DOHH2 (cell line): Measurements from ENCODE around the gene KDM1B.

Source experiments
- H3F3A ChIP-seq: fragments of 200-600 bp; sonication (generic), shearing (Covaris generic); 2 replicates; pipeline ENCODE4 v1.6.0; 2016; ENCODE audit warnings: antibody characterized with exemption, mild to moderate bottlenecking; ENCODE audit not compliant: control insufficient read depth, insufficient read depth
- H3K27ac ChIP-seq: fragments of 200-600 bp; sonication (generic); 2 replicates; pipeline ENCODE4 v1.5.1; 2014; ENCODE audit warnings: low read depth, mild to moderate bottlenecking, low read length, moderate library complexity
- H3K27me3 ChIP-seq: fragments of 200-600 bp; sonication (generic); 2 replicates; pipeline ENCODE4 v1.6.1; 2014; ENCODE audit warnings: mild to moderate bottlenecking, low read length, mixed read lengths; ENCODE audit not compliant: control insufficient read depth
- H3K36me3 ChIP-seq: fragments of 200-600 bp; sonication (generic); 2 replicates; pipeline ENCODE4 v1.6.1; 2014; ENCODE audit warnings: mild to moderate bottlenecking, low read length, moderate library complexity, mixed read lengths; ENCODE audit not compliant: control insufficient read depth
- H3K4me1 ChIP-seq: fragments of 200-600 bp; sonication (generic); 2 replicates; pipeline ENCODE4 v1.6.1; 2014; ENCODE audit warnings: mild to moderate bottlenecking, low read length, mixed read lengths; ENCODE audit not compliant: control insufficient read depth
- H3K4me2 ChIP-seq: fragments of 200-600 bp; sonication (generic); 2 replicates; pipeline ENCODE4 v1.6.0; 2014; ENCODE audit warnings: mild to moderate bottlenecking, low read length, moderate library complexity
- H3K4me3 ChIP-seq: fragments of 200-600 bp; sonication (generic); 2 replicates; pipeline ENCODE4 v1.5.1; 2014; ENCODE audit warnings: mild to moderate bottlenecking, low read length, mixed read lengths
- H3K79me2 ChIP-seq: fragments of 200-600 bp; sonication (generic); 2 replicates; pipeline ENCODE4 v1.6.1; 2014; ENCODE audit warnings: mild to moderate bottlenecking, low read length, mixed read lengths; ENCODE audit not compliant: control insufficient read depth
- H3K9me2 ChIP-seq: fragments of 200-600 bp; sonication (generic); replicated peaks from 2 replicates; pipeline ENCODE4 v1.6.1; 2014; ENCODE audit warnings: mild to moderate bottlenecking, low read length, mixed read lengths; ENCODE audit not compliant: control insufficient read depth
- H3K9me3 ChIP-seq: fragments of 200-600 bp; sonication (generic); 2 replicates; pipeline ENCODE4 v1.6.1; 2014; ENCODE audit warnings: antibody characterized with exemption, low read length, mixed read lengths; ENCODE audit not compliant: control insufficient read depth, insufficient read depth
- H4K20me1 ChIP-seq: fragments of 200-600 bp; sonication (generic); 2 replicates; pipeline ENCODE4 v1.6.0; 2014; ENCODE audit warnings: low read depth, mild to moderate bottlenecking, antibody characterized with exemption, low read length, moderate library complexity; ENCODE audit not compliant: control insufficient read depth, insufficient read depth
- CTCF ChIP-seq: fragments of 200-600 bp; sonication (generic); IDR thresholded peaks from one replicate; pipeline ENCODE4 v1.5.1; 2014; ENCODE audit warnings: antibody characterized with exemption, mild to moderate bottlenecking, low read depth, low read length; ENCODE audit not compliant: poor library complexity, severe bottlenecking
- EZH2phosphoT487 ChIP-seq: fragments of 200-600 bp; sonication (generic); IDR thresholded peaks from 2 replicates; pipeline ENCODE4 v1.6.1; 2017; ENCODE audit warnings: borderline replicate concordance, mild to moderate bottlenecking, antibody characterized with exemption, low read length, moderate library complexity, mixed read lengths

Gene KDM1B

GRCh38 chr6:18261877-18262276 is 106.7 kb downstream of the KDM1B start:
- TF ChIP-seq EZH2phosphoT487 (no peak), CTCF (no peak)
- Histone ChIP-seq H3K79me2 (peaks cover 87% of the 10 kb centered on the region), H3K27ac (peak overlapping the region; percentile 91; the same call in 1 of the 2 replicates), H3F3A (peaks cover 14% of the 10 kb centered on the region; the same call in 1 of the 2 replicates), H3K4me3 (peak overlapping the region; percentile 74), H4K20me1 (peaks cover 46% of the 10 kb centered on the region), H3K36me3 (peaks cover 74% of the 10 kb centered on the region), H3K4me2 (peak overlapping the region; percentile 79), H3K9me3 (peaks cover 16% of the 10 kb centered on the region), H3K9me2 (no peaks in the 10 kb centered on the region), H3K4me1 (peaks cover 47% of the 10 kb centered on the region), H3K27me3 (no peaks in the 10 kb centered on the region)

GRCh38 chr6:18262702-18263417 is 107.6 kb downstream of the KDM1B start:
- Histone ChIP-seq H3K27ac (peak overlapping the region; percentile 91), H3K9me3 (peaks cover 20% of the 10 kb centered on the region), H3F3A (peaks cover 12% of the 10 kb centered on the region; the same call in 1 of the 2 replicates), H3K27me3 (no peaks in the 10 kb centered on the region), H3K9me2 (no peaks in the 10 kb centered on the region), H3K4me2 (peak overlapping the region; percentile 79), H3K36me3 (peaks cover 65% of the 10 kb centered on the region), H3K4me1 (peaks cover 47% of the 10 kb centered on the region), H3K79me2 (peaks cover 77% of the 10 kb centered on the region), H4K20me1 (peaks cover 46% of the 10 kb centered on the region), H3K4me3 (peak overlapping the region; percentile 74)
- no peak for TF ChIP-seq CTCF
- TF ChIP-seq EZH2phosphoT487 = no peak

GRCh38 chr6:18263418-18264218 is 108.4 kb downstream of the KDM1B start:
- H3K27ac ChIP-seq = peak overlapping the region; percentile 91
- TF ChIP-seq EZH2phosphoT487 = no peak
- TF ChIP-seq CTCF = no peak
- H3K36me3 ChIP-seq = peaks cover 57% of the 10 kb centered on the region
- H3K4me2 ChIP-seq = peak overlapping the region; percentile 79
- peaks cover 38% of the 10 kb centered on the region for H4K20me1 ChIP-seq
- H3K4me3 ChIP-seq = peak overlapping the region; percentile 74
- H3K9me3 ChIP-seq = peaks cover 20% of the 10 kb centered on the region
- peaks cover 69% of the 10 kb centered on the region for H3K79me2 ChIP-seq
- no peaks in the 10 kb centered on the region for H3K9me2 ChIP-seq
- peaks cover 6% of the 10 kb centered on the region; the same call in 1 of the 2 replicates for H3F3A ChIP-seq
- peaks cover 46% of the 10 kb centered on the region for H3K4me1 ChIP-seq
- H3K27me3 ChIP-seq = no peaks in the 10 kb centered on the region
